HEK293 (cell line): ENCODE data around the gene MBP.

Experiments
- CTCF ChIA-PET: fragments of 350-600 bp; formaldehyde crosslinking; extraction: SDS; loops from one replicate; lab custom pipeline; 2021; ENCODE audit warnings: antibody characterized with exemption; lab: Yijun Ruan, JAX
- POLR2A ChIA-PET: fragments of 300-600 bp; formaldehyde crosslinking; extraction: SDS; loops from one replicate; lab custom pipeline; 2020; ENCODE audit warnings: antibody characterized with exemption, inconsistent platforms; lab: Yijun Ruan, JAX
- H3K27ac ChIP-seq: fragments of 200-500 bp; sonication (Bioruptor generic); 2 replicates; pipeline ENCODE4 v1.5.1; 2014; ENCODE audit warnings: low read depth, low read length, control low read depth, inconsistent platforms; ENCODE audit errors: extremely low read depth
- H3K36me3 ChIP-seq, 2 experiments: fragments of 200-500 bp in 1 of 2; sonication (Bioruptor generic) in 1 of 2; 1 replicate in 1 of 2; 2 replicates in 1 of 2; pipeline ENCODE4 v1.5.1; 2014 to 2017; ENCODE audit warnings: inconsistent platforms in 2 of 2, low read length in 2 of 2; ENCODE audit not compliant: control insufficient read depth in 2 of 2, insufficient read depth in 1 of 2
- H3K4me1 ChIP-seq: fragments of 200-500 bp; sonication (Bioruptor generic); 2 replicates; pipeline ENCODE4 v1.5.1; 2014; ENCODE audit warnings: mild to moderate bottlenecking, low read length, inconsistent platforms; ENCODE audit not compliant: control insufficient read depth, insufficient read depth
- H3K4me3 ChIP-seq: 2 replicates; pipeline ENCODE4 v1.5.1; 2011; ENCODE audit warnings: low read depth, mild to moderate bottlenecking, control low read depth, low read length, moderate library complexity
- H3K9me3 ChIP-seq: fragments of 200-500 bp; sonication (Bioruptor generic); 2 replicates; pipeline ENCODE4 v1.5.1; 2014; ENCODE audit warnings: low read depth, low read length, inconsistent platforms; ENCODE audit not compliant: control insufficient read depth, insufficient read depth
- REST ChIP-seq: fragments of 450-650 bp; formaldehyde crosslinking; IDR thresholded peaks from 2 replicates; pipeline ENCODE4 v1.5.1; 2016; ENCODE audit warnings: missing biosample characterization, missing genetic modification characterization
- ZBTB20 ChIP-seq: fragments of 450-650 bp; formaldehyde crosslinking; IDR thresholded peaks from 2 replicates; pipeline ENCODE4 v1.5.1; 2016; ENCODE audit warnings: missing biosample characterization, missing genetic modification characterization
- ZBTB48 ChIP-seq: fragments of 450-650 bp; formaldehyde crosslinking; IDR thresholded peaks from 2 replicates; pipeline ENCODE4 v1.5.1; 2016; ENCODE audit warnings: missing biosample characterization, missing genetic modification characterization
- ZFP41 ChIP-seq: fragments of 450-650 bp; formaldehyde crosslinking; IDR thresholded peaks from 2 replicates; pipeline ENCODE4 v1.5.1; 2016; ENCODE audit warnings: missing biosample characterization, missing genetic modification characterization, borderline replicate concordance
- ZNF133 ChIP-seq: fragments of 450-650 bp; formaldehyde crosslinking; IDR thresholded peaks from 2 replicates; pipeline ENCODE4 v1.5.1; 2016; ENCODE audit warnings: missing biosample characterization, missing genetic modification characterization
- ZNF138 ChIP-seq: fragments of 450-650 bp; formaldehyde crosslinking; IDR thresholded peaks from 2 replicates; pipeline ENCODE4 v1.5.1; 2016; ENCODE audit warnings: missing biosample characterization, missing genetic modification characterization, borderline replicate concordance
- ZNF140 ChIP-seq: fragments of 450-650 bp; formaldehyde crosslinking; IDR thresholded peaks from 2 replicates; pipeline ENCODE4 v1.5.1; 2016; ENCODE audit warnings: missing biosample characterization, missing genetic modification characterization
- ZNF157 ChIP-seq: fragments of 450-650 bp; formaldehyde crosslinking; IDR thresholded peaks from 2 replicates; pipeline ENCODE4 v1.5.1; 2016; ENCODE audit warnings: missing biosample characterization, missing genetic modification characterization
- ZNF211 ChIP-seq: fragments of 450-650 bp; formaldehyde crosslinking; IDR thresholded peaks from 2 replicates; pipeline ENCODE4 v1.5.1; 2016; ENCODE audit warnings: low read depth, missing biosample characterization, missing genetic modification characterization
- ZNF214 ChIP-seq: fragments of 450-650 bp; formaldehyde crosslinking; IDR thresholded peaks from 2 replicates; pipeline ENCODE4 v1.5.1; 2017; ENCODE audit warnings: missing biosample characterization, mild to moderate bottlenecking, missing genetic modification characterization, borderline replicate concordance
- ZNF473 ChIP-seq: fragments of 450-650 bp; formaldehyde crosslinking; IDR thresholded peaks from 2 replicates; pipeline ENCODE4 v1.5.1; 2017; ENCODE audit warnings: missing biosample characterization, missing genetic modification characterization
- ZNF518A ChIP-seq: fragments of 450-650 bp; formaldehyde crosslinking; conservative IDR thresholded peaks from 2 replicates; pipeline ENCODE4 v1.5.1; 2016; ENCODE audit warnings: low read depth, missing biosample characterization, missing genetic modification characterization
- ZNF558 ChIP-seq: fragments of 450-650 bp; formaldehyde crosslinking; IDR thresholded peaks from 2 replicates; pipeline ENCODE4 v1.5.1; 2016; ENCODE audit warnings: missing biosample characterization, missing genetic modification characterization
- ZNF585B ChIP-seq: fragments of 450-650 bp; formaldehyde crosslinking; IDR thresholded peaks from 2 replicates; pipeline ENCODE4 v1.5.1; 2016; ENCODE audit warnings: missing biosample characterization, missing genetic modification characterization
- ZNF747 ChIP-seq: fragments of 450-650 bp; formaldehyde crosslinking; IDR thresholded peaks from 2 replicates; pipeline ENCODE4 v1.5.1; 2016; ENCODE audit warnings: missing biosample characterization, missing genetic modification characterization
- ZNF76 ChIP-seq: fragments of 450-650 bp; formaldehyde crosslinking; IDR thresholded peaks from 2 replicates; pipeline ENCODE4; 2016; ENCODE audit warnings: low read depth, missing biosample characterization, missing genetic modification characterization, borderline replicate concordance
- ZSCAN18 ChIP-seq: fragments of 450-650 bp; formaldehyde crosslinking; IDR thresholded peaks from 2 replicates; pipeline ENCODE4 v1.5.1; 2016; ENCODE audit warnings: missing biosample characterization, missing genetic modification characterization
- TF ChIP-seq, protein P1 (sequence below): fragments of 450-650 bp; formaldehyde crosslinking; IDR thresholded peaks from 2 replicates; pipeline ENCODE4 v1.5.1; 2016; ENCODE audit warnings: missing biosample characterization, missing genetic modification characterization

MBP gene

GRCh38 chr18:77089723-77090285 lies 42.8 kb downstream of the MBP start:
- H3K36me3 ChIP-seq, result no peaks in the 10 kb centered on the region
- TF ChIP-seq ZNF140 (no peak), ZNF157 (tag by site-specific recombination) (no peak), ZNF585B (tag by site-specific recombination) (no peak), ZSCAN18 (tag by site-specific recombination) (no peak), ZNF558 (no peak), ZNF133 (tag by site-specific recombination) (no peak), ZBTB20 (tag by site-specific recombination) (no peak), ZNF747 (tag by site-specific recombination) (no peak), ZFP41 (tag by site-specific recombination) (no peak), ZNF518A (no peak), REST (tag by site-specific recombination) (no peak), ZNF138 (tag by site-specific recombination) (no peak), ZNF211 (no peak), ZNF214 (tag by site-specific recombination) (no peak), ZNF473 (tag by site-specific recombination) (no peak), ZBTB48 (tag by site-specific recombination) (no peak), ZNF76 (tag by site-specific recombination) (no peak)
- TF ChIP-seq, protein P1, sequence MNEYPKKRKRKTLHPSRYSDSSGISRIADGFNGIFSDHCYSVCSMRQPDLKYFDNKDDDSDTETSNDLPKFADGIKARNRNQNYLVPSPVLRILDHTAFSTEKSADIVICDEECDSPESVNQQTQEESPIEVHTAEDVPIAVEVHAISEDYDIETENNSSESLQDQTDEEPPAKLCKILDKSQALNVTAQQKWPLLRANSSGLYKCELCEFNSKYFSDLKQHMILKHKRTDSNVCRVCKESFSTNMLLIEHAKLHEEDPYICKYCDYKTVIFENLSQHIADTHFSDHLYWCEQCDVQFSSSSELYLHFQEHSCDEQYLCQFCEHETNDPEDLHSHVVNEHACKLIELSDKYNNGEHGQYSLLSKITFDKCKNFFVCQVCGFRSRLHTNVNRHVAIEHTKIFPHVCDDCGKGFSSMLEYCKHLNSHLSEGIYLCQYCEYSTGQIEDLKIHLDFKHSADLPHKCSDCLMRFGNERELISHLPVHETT (tag by site-specific recombination), result no peak
- no peak overlapping the region for H3K4me3 ChIP-seq
- no peaks in the 10 kb centered on the region for H3K9me3 ChIP-seq
- ChIA-PET CTCF (interaction anchor here (0.6 kb wide), 1 partner anchor 21 kb away, joined by 3 read pairs; no protein-coding TSS in a partner anchor), POLR2A (no interaction called here)
- no peaks in the 10 kb centered on the region for H3K4me1 ChIP-seq
- H3K27ac ChIP-seq, result no peak overlapping the region
